Fibroblast of villous mesenchyme (primary cell): ENCODE results near the gene MED10. TPM values are rescaled to one million over a fixed set of nuclear protein-coding genes. Genes with fewer than 3 reads are reported as not detected.

Experiments used
- DNase-seq: peaks from one replicate; pipeline ENCODE4 v3.0.0-alpha.2; 2010; ENCODE audit warnings: low read depth
- H3K4me3 ChIP-seq: 2 replicates; pipeline ENCODE4 v1.5.1; 2011; ENCODE audit warnings: low read depth, mild to moderate bottlenecking, low read length
- total RNA-seq: library from RNA; depleted of rRNA; stranded (reverse); fragments of >200 nt; gene quantifications from 2 replicates; pipeline ENCODE4 v1.2.3, GENCODE V29; 2012
- TF ChIP-seq, protein P1 (sequence below): IDR thresholded peaks from 2 replicates; pipeline ENCODE4 v1.5.1; 2012; ENCODE audit warnings: low read depth, mild to moderate bottlenecking, low read length; ENCODE audit not compliant: insufficient read depth

MED10 gene
- total RNA-seq, 1 donor, result 8.6 TPM

- TF ChIP-seq, protein P1, sequence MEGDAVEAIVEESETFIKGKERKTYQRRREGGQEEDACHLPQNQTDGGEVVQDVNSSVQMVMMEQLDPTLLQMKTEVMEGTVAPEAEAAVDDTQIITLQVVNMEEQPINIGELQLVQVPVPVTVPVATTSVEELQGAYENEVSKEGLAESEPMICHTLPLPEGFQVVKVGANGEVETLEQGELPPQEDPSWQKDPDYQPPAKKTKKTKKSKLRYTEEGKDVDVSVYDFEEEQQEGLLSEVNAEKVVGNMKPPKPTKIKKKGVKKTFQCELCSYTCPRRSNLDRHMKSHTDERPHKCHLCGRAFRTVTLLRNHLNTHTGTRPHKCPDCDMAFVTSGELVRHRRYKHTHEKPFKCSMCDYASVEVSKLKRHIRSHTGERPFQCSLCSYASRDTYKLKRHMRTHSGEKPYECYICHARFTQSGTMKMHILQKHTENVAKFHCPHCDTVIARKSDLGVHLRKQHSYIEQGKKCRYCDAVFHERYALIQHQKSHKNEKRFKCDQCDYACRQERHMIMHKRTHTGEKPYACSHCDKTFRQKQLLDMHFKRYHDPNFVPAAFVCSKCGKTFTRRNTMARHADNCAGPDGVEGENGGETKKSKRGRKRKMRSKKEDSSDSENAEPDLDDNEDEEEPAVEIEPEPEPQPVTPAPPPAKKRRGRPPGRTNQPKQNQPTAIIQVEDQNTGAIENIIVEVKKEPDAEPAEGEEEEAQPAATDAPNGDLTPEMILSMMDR, result no peak
- DNase-seq, result no peak
- no peak overlapping the region for H3K4me3 ChIP-seq
These were observed 27.9 kb downstream of the MED10 start for GRCh38 chr5:6350277-6351090.

- DNase-seq, result no peak
- H3K4me3 ChIP-seq, result no peak overlapping the region
- TF ChIP-seq, protein P1, result no peak
These were observed 29.0 kb downstream of the MED10 start for GRCh38 chr5:6349387-6349786.

GRCh38 chr5:6348476-6349000 lies 29.8 kb downstream of the MED10 start:
- H3K4me3 ChIP-seq, result no peak overlapping the region
- no peak for DNase-seq
- TF ChIP-seq, protein P1, result no peak

DNA sequence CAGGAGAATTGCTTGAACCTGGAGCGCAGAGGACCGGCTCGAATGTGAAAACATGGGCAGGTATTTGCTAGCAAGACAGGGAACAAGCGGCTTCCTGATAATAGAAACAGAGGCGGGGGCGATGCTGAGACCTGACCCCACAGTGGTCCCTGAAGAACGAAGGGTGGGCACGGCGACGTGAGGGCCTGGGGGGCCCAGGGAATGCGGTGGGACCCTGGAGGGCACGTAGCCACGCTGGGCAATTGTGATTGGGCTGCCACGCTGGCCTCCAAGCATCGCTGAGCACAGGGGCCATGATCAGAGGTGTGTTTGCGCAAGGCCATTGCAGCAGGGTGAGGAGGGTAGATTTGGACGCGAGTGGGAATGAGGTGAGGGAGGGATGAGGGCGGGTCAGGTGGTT lies 30.7 kb downstream of the MED10 start:
- DNase-seq, result no peak
- TF ChIP-seq, protein P1, result no peak
- H3K4me3 ChIP-seq, result no peak overlapping the region

- TF ChIP-seq, protein P1, result no peak
- no peak for DNase-seq
These were observed 31.2 kb downstream of the MED10 start for GRCh38 chr5:6347165-6347564.

GRCh38 chr5:6344593-6344989 lies 33.8 kb downstream of the MED10 start:
- TF ChIP-seq, protein P1, result no peak
- no peak overlapping the region for H3K4me3 ChIP-seq
- no peak for DNase-seq

More at GRCh38 chr5:6347165-6347564, 31.2 kb downstream of the MED10 start:
- no peak overlapping the region for H3K4me3 ChIP-seq
